Astrocyte (in vitro differentiated cells and primary cell): ENCODE results near the gene ABCC11. TPM values are rescaled to one million over a fixed set of nuclear protein-coding genes. Genes with fewer than 3 reads are reported as not detected.

Source experiments
- DNase-seq: peaks from one replicate; pipeline ENCODE4 v3.0.0-alpha.2; 2010; ENCODE audit warnings: low read depth
- FAIRE-seq: peaks from 2 replicates; lab custom pipeline; 2011; peaks lifted over from hg19 to GRCh38; lab: Jason Lieb, UNC
- H2AFZ ChIP-seq: 2 replicates; pipeline ENCODE4 v1.6.0; 2012; ENCODE audit warnings: low read depth, low read length, inconsistent platforms
- H3K27ac ChIP-seq: 2 replicates; pipeline ENCODE4 v1.5.1; 2011; ENCODE audit warnings: low read depth, low read length, inconsistent platforms
- H3K27me3 ChIP-seq: 2 replicates; pipeline ENCODE4 v1.6.0; 2011; ENCODE audit warnings: low read length, inconsistent platforms; ENCODE audit not compliant: insufficient read depth
- H3K36me3 ChIP-seq: 2 replicates; pipeline ENCODE4 v1.5.1; 2011; ENCODE audit warnings: low read length, inconsistent platforms; ENCODE audit not compliant: insufficient read depth
- H3K4me1 ChIP-seq: 2 replicates; pipeline ENCODE4 v1.5.1; 2011; ENCODE audit warnings: low read length, inconsistent platforms; ENCODE audit not compliant: insufficient read depth
- H3K4me2 ChIP-seq: 2 replicates; pipeline ENCODE4 v1.6.0; 2012; ENCODE audit warnings: low read length, inconsistent platforms
- H3K4me3 ChIP-seq: 2 replicates; pipeline ENCODE4 v1.5.1; 2011; ENCODE audit warnings: low read depth, mild to moderate bottlenecking, low read length, inconsistent platforms; ENCODE audit not compliant: insufficient read depth
- H3K79me2 ChIP-seq: 2 replicates; pipeline ENCODE4 v1.6.0; 2012; ENCODE audit warnings: mild to moderate bottlenecking, low read length, inconsistent platforms; ENCODE audit not compliant: insufficient read depth
- H3K9ac ChIP-seq: 2 replicates; pipeline ENCODE4 v1.6.0; 2012; ENCODE audit warnings: mild to moderate bottlenecking, low read length, inconsistent platforms
- H3K9me3 ChIP-seq: 2 replicates; pipeline ENCODE4 v1.5.1; 2012; ENCODE audit warnings: low read depth, mild to moderate bottlenecking, low read length, inconsistent platforms; ENCODE audit not compliant: insufficient read depth
- H4K20me1 ChIP-seq: 2 replicates; pipeline ENCODE4 v1.6.0; 2012; ENCODE audit warnings: low read length, inconsistent platforms; ENCODE audit not compliant: insufficient read depth
- H3K27ac Mint-ChIP-seq: one replicate; pipeline ENCODE4 v1.8.0; 2021; ENCODE audit warnings: mild to moderate bottlenecking, mixed read lengths; ENCODE audit not compliant: unreplicated experiment
- H3K27me3 Mint-ChIP-seq: one replicate; pipeline ENCODE4 v1.8.0; 2021; ENCODE audit warnings: low read depth, mixed read lengths; ENCODE audit not compliant: unreplicated experiment
- H3K36me3 Mint-ChIP-seq: one replicate; pipeline ENCODE4 v1.8.0; 2021; ENCODE audit warnings: low read depth, mixed read lengths; ENCODE audit not compliant: unreplicated experiment
- H3K4me1 Mint-ChIP-seq: one replicate; pipeline ENCODE4 v1.8.0; 2021; ENCODE audit warnings: low read depth, mixed read lengths; ENCODE audit not compliant: unreplicated experiment
- H3K4me3 Mint-ChIP-seq: one replicate; pipeline ENCODE4 v1.8.0; 2021; ENCODE audit warnings: mild to moderate bottlenecking, moderate library complexity, mixed read lengths; ENCODE audit not compliant: unreplicated experiment
- H3K9me3 Mint-ChIP-seq: one replicate; pipeline ENCODE4 v1.8.0; 2021; ENCODE audit warnings: mild to moderate bottlenecking, mixed read lengths; ENCODE audit not compliant: unreplicated experiment
- CTCF ChIP-seq: IDR thresholded peaks from 2 replicates; pipeline ENCODE4 v1.5.1; 2011; ENCODE audit warnings: low read depth, mild to moderate bottlenecking, inconsistent platforms, low read length, moderate library complexity; ENCODE audit not compliant: insufficient read depth
- EZH2 ChIP-seq: IDR thresholded peaks from 2 replicates; pipeline ENCODE4 v1.6.1; 2012; ENCODE audit warnings: mild to moderate bottlenecking, low read length, inconsistent platforms; ENCODE audit not compliant: insufficient read depth
- total RNA-seq: library from RNA; stranded (reverse); gene quantifications from 2 replicates; pipeline ENCODE4 v1.2.1, GENCODE V29; 2021

Gene ABCC11
- total RNA-seq, 1 donor from 2014 or later = 0.32 TPM

- H2AFZ ChIP-seq = no peak overlapping the region
These were observed 24.4 kb upstream of the ABCC11 start for GRCh38 chr16:48271728-48272127.

GRCh38 chr16:48269011-48269410 lies 21.7 kb upstream of the ABCC11 start:
- H3K4me3 Mint-ChIP-seq = no peak overlapping the region
- no peaks in the 10 kb centered on the region for H3K27me3 Mint-ChIP-seq
- Histone ChIP-seq H3K4me2 (no peak overlapping the region), H3K4me1 (no peaks in the 10 kb centered on the region), H3K79me2 (no peaks in the 10 kb centered on the region), H3K36me3 (peaks cover 14% of the 10 kb centered on the region), H3K9ac (no peak overlapping the region), H2AFZ (no peak overlapping the region), H4K20me1 (peaks cover 7% of the 10 kb centered on the region), H3K9me3 (no peaks in the 10 kb centered on the region), H3K27me3 (no peaks in the 10 kb centered on the region), H3K4me3 (no peak overlapping the region), H3K27ac (no peak overlapping the region)
- no peak for DNase-seq
- no peaks in the 10 kb centered on the region for H3K9me3 Mint-ChIP-seq
- H3K36me3 Mint-ChIP-seq = peaks cover 4% of the 10 kb centered on the region
- FAIRE-seq = no peak
- H3K4me1 Mint-ChIP-seq = no peaks in the 10 kb centered on the region
- no peak for TF ChIP-seq EZH2
- TF ChIP-seq CTCF = no peak
- H3K27ac Mint-ChIP-seq = no peak overlapping the region

More at GRCh38 chr16:48271728-48272127, 24.4 kb upstream of the ABCC11 start:
- H3K9me3 Mint-ChIP-seq = no peaks in the 10 kb centered on the region
- Histone ChIP-seq H3K9ac (no peak overlapping the region), H3K27me3 (no peaks in the 10 kb centered on the region), H3K4me2 (no peak overlapping the region), H3K9me3 (no peaks in the 10 kb centered on the region), H3K79me2 (no peaks in the 10 kb centered on the region), H3K4me3 (no peak overlapping the region), H3K27ac (no peak overlapping the region), H3K36me3 (peaks cover 8% of the 10 kb centered on the region), H3K4me1 (peaks cover 10% of the 10 kb centered on the region), H4K20me1 (peaks cover 7% of the 10 kb centered on the region)
- TF ChIP-seq EZH2 (no peak), CTCF (no peak)
- H3K36me3 Mint-ChIP-seq = peaks cover 1% of the 10 kb centered on the region
- FAIRE-seq = no peak
- no peak overlapping the region for H3K27ac Mint-ChIP-seq
- no peak overlapping the region for H3K4me3 Mint-ChIP-seq
- no peaks in the 10 kb centered on the region for H3K4me1 Mint-ChIP-seq
- H3K27me3 Mint-ChIP-seq = no peaks in the 10 kb centered on the region
- peak; percentile 8 for DNase-seq

GRCh38 chr16:48262631-48263030 lies 15.3 kb upstream of the ABCC11 start:
- TF ChIP-seq CTCF = no peak
- TF ChIP-seq EZH2 = no peak
- Histone ChIP-seq H3K36me3 (peaks cover 31% of the 10 kb centered on the region), H3K9ac (no peak overlapping the region), H3K4me3 (no peak overlapping the region), H2AFZ (no peak overlapping the region), H3K4me2 (no peak overlapping the region), H3K79me2 (no peaks in the 10 kb centered on the region), H3K27me3 (no peaks in the 10 kb centered on the region), H3K9me3 (no peaks in the 10 kb centered on the region), H3K4me1 (no peaks in the 10 kb centered on the region), H3K27ac (no peak overlapping the region), H4K20me1 (peaks cover 8% of the 10 kb centered on the region)
- DNase-seq = no peak
- H3K9me3 Mint-ChIP-seq = no peaks in the 10 kb centered on the region
- peaks cover 23% of the 10 kb centered on the region for H3K36me3 Mint-ChIP-seq
- H3K4me3 Mint-ChIP-seq = no peak overlapping the region
- H3K4me1 Mint-ChIP-seq = no peaks in the 10 kb centered on the region
- no peak for FAIRE-seq
- no peaks in the 10 kb centered on the region for H3K27me3 Mint-ChIP-seq
- no peak overlapping the region for H3K27ac Mint-ChIP-seq
